SK-N-SH treated with all-trans-retinoic acid at 6 μM for 48 hours (cell line): Measurements from ENCODE around the gene RERE.

ENCODE experiments used
- ARNTL ChIP-seq: fragments of 450-650 bp; formaldehyde crosslinking; IDR thresholded peaks from 2 replicates; pipeline ENCODE4 v1.5.0; 2020; ENCODE audit warnings: low read depth, mild to moderate bottlenecking, moderate library complexity, borderline replicate concordance
- GLIS3 ChIP-seq: fragments of 250-450 bp; sonication (Bioruptor Pico); IDR thresholded peaks from 2 replicates; pipeline ENCODE4 v1.5.0; 2020; ENCODE audit warnings: mild to moderate bottlenecking, moderate library complexity
- ISL1 ChIP-seq: fragments of 250-450 bp; sonication (Bioruptor Pico); IDR thresholded peaks from 2 replicates; pipeline ENCODE4 v2.1.2; 2022; ENCODE audit warnings: mild to moderate bottlenecking, moderate library complexity
- RARB ChIP-seq: fragments of 250-450 bp; sonication (Bioruptor Pico); IDR thresholded peaks from 2 replicates; pipeline ENCODE4 v1.8.0; 2021; ENCODE audit warnings: mild to moderate bottlenecking, moderate library complexity
- SNAI2 ChIP-seq: fragments of 250-450 bp; sonication (Bioruptor Pico); IDR thresholded peaks from 2 replicates; pipeline ENCODE4 v1.5.0; 2020; ENCODE audit warnings: mild to moderate bottlenecking, moderate library complexity
- ZFP30 ChIP-seq: fragments of 450-650 bp; formaldehyde crosslinking; IDR thresholded peaks from 2 replicates; pipeline ENCODE4 v1.5.0; 2022; ENCODE audit warnings: mild to moderate bottlenecking, moderate library complexity
- ZNF565 ChIP-seq: fragments of 450-650 bp; formaldehyde crosslinking; conservative IDR thresholded peaks from 2 replicates; pipeline ENCODE4 v1.5.0; 2020; ENCODE audit warnings: low read depth, mild to moderate bottlenecking, moderate library complexity
- ZNF70 ChIP-seq: fragments of 450-650 bp; formaldehyde crosslinking; IDR thresholded peaks from 2 replicates; pipeline ENCODE4 v1.5.0; 2020; ENCODE audit warnings: mild to moderate bottlenecking, moderate library complexity
- ZNF8 ChIP-seq: fragments of 450-650 bp; formaldehyde crosslinking; IDR thresholded peaks from 2 replicates; pipeline ENCODE4 v1.5.0; 2020; ENCODE audit warnings: mild to moderate bottlenecking, moderate library complexity
- TF ChIP-seq, protein P1 (sequence below): fragments of 250-450 bp; sonication (Bioruptor Pico); IDR thresholded peaks from 2 replicates; pipeline ENCODE4 v1.5.0; 2020; ENCODE audit warnings: mild to moderate bottlenecking, moderate library complexity
- TF ChIP-seq, protein P2 (sequence below): fragments of 250-450 bp; sonication (Bioruptor Pico); IDR thresholded peaks from 2 replicates; pipeline ENCODE4 v1.8.0; 2020; ENCODE audit warnings: mild to moderate bottlenecking, moderate library complexity, borderline replicate concordance

DNA sequence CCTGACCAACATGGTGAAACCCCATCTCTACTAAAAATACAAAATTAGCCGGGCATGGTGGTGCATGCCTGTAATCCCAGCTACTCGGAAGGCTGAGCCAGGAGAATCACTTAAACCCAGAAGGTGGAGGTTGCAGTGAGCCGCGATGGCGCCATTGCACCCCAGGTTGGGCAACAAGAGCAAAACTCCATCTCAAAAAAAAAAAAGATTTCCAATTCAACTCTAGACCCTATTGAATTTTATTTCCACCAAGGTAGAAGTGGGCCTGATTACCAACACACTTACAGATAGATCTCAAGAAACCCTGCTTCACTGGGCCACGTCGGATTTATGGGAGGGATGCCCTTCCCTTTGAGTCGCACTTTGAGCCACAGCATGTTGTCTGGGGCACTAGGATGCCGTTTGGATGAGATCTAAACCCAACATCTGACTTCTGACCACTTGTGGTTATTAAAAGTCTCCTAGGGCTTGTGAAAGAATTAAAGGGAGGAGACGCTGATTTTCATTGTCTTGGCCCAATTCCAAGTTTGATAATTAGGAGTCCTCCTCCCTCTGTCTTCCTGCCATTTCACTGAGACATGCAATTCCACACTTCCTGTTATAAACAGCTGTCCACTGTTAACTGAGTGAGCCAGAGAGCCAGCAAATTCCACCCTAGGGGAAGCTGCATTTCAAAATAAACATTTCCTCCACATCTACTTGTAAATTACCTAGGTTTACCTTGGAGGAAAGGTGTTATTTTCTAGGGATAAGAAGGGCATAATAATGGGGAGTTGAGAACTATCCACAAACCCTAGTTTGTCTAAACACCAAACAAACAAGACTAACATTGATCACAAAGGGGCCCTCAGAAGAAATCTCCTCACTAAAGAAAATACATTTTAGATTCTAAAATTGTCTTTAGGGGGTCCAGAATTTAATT lies 5.2 kb upstream of the RERE start:
- TF ChIP-seq ARNTL, result no peak
- no peak for TF ChIP-seq ZNF8 (CRISPR knock-in tag)
- TF ChIP-seq, protein P1, sequence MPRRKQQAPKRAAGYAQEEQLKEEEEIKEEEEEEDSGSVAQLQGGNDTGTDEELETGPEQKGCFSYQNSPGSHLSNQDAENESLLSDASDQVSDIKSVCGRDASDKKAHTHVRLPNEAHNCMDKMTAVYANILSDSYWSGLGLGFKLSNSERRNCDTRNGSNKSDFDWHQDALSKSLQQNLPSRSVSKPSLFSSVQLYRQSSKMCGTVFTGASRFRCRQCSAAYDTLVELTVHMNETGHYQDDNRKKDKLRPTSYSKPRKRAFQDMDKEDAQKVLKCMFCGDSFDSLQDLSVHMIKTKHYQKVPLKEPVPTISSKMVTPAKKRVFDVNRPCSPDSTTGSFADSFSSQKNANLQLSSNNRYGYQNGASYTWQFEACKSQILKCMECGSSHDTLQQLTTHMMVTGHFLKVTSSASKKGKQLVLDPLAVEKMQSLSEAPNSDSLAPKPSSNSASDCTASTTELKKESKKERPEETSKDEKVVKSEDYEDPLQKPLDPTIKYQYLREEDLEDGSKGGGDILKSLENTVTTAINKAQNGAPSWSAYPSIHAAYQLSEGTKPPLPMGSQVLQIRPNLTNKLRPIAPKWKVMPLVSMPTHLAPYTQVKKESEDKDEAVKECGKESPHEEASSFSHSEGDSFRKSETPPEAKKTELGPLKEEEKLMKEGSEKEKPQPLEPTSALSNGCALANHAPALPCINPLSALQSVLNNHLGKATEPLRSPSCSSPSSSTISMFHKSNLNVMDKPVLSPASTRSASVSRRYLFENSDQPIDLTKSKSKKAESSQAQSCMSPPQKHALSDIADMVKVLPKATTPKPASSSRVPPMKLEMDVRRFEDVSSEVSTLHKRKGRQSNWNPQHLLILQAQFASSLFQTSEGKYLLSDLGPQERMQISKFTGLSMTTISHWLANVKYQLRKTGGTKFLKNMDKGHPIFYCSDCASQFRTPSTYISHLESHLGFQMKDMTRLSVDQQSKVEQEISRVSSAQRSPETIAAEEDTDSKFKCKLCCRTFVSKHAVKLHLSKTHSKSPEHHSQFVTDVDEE (CRISPR knock-in tag), result no peak
- TF ChIP-seq GLIS3, result no peak
- no peak for TF ChIP-seq RARB
- no peak for TF ChIP-seq SNAI2
- no peak for TF ChIP-seq ISL1 (CRISPR knock-in tag)
- TF ChIP-seq, protein P2, sequence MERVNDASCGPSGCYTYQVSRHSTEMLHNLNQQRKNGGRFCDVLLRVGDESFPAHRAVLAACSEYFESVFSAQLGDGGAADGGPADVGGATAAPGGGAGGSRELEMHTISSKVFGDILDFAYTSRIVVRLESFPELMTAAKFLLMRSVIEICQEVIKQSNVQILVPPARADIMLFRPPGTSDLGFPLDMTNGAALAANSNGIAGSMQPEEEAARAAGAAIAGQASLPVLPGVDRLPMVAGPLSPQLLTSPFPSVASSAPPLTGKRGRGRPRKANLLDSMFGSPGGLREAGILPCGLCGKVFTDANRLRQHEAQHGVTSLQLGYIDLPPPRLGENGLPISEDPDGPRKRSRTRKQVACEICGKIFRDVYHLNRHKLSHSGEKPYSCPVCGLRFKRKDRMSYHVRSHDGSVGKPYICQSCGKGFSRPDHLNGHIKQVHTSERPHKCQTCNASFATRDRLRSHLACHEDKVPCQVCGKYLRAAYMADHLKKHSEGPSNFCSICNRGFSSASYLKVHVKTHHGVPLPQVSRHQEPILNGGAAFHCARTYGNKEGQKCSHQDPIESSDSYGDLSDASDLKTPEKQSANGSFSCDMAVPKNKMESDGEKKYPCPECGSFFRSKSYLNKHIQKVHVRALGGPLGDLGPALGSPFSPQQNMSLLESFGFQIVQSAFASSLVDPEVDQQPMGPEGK (CRISPR knock-in tag), result no peak
- no peak for TF ChIP-seq ZFP30 (CRISPR knock-in tag)
- no peak for TF ChIP-seq ZNF565 (CRISPR knock-in tag)
- TF ChIP-seq ZNF70 (CRISPR knock-in tag), result no peak
